IPS-18a (cell line): ENCODE measurements around the gene ARPIN.

Experiments
- H3K27ac ChIP-seq: one replicate; pipeline ENCODE4 v1.5.1; 2013; ENCODE audit warnings: low read length
- H3K27me3 ChIP-seq: one replicate; pipeline ENCODE4 v1.6.1; 2013; ENCODE audit warnings: mild to moderate bottlenecking, low read length; ENCODE audit not compliant: control insufficient read depth, insufficient read depth
- H3K36me3 ChIP-seq: one replicate; pipeline ENCODE4 v1.6.1; 2013; ENCODE audit warnings: low read depth, low read length; ENCODE audit not compliant: control insufficient read depth
- H3K4me1 ChIP-seq: one replicate; pipeline ENCODE4 v1.6.1; 2013; ENCODE audit warnings: low read depth, low read length; ENCODE audit not compliant: control insufficient read depth
- H3K4me3 ChIP-seq: one replicate; pipeline ENCODE4 v1.5.1; 2013; ENCODE audit warnings: low read length
- H3K9ac ChIP-seq: one replicate; pipeline ENCODE4 v1.6.1; 2013; ENCODE audit warnings: mild to moderate bottlenecking, low read length, moderate library complexity
- H3K9me3 ChIP-seq: one replicate; pipeline ENCODE4 v1.6.1; 2013; ENCODE audit warnings: low read depth, low read length; ENCODE audit not compliant: control insufficient read depth

The ARPIN gene

DNA sequence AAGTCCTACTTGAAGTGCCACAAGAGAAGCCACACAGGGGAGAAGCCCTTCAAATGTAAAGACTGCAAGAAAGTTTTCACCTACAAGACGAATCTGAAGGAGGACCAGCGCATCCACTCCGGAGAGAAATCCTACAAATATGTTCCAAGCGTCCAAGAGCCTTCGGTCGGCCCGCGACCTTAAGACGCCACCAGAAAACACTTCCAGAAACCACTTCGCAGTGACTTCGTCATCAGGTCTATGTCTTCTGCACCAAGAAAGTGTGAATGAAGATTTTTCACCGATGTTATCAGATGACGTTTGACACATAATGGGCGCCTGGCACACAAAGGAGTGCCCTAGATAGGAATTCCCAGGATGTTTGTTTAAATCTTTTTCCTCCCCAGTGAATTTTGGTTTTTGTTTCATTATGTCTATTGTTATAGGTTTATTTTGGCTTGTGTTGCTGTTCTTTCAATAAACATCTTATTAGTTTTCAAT is 24.1 kb upstream of the ARPIN start:
- no peak overlapping the region for H3K4me3 ChIP-seq
- H3K9me3 ChIP-seq, result no peaks in the 10 kb centered on the region
- no peaks in the 10 kb centered on the region for H3K36me3 ChIP-seq
- no peak overlapping the region for H3K9ac ChIP-seq
- no peak overlapping the region for H3K27ac ChIP-seq
- no peaks in the 10 kb centered on the region for H3K27me3 ChIP-seq
- H3K4me1 ChIP-seq, result no peaks in the 10 kb centered on the region

- H3K9me3 ChIP-seq, result no peaks in the 10 kb centered on the region
- no peaks in the 10 kb centered on the region for H3K4me1 ChIP-seq
- no peaks in the 10 kb centered on the region for H3K36me3 ChIP-seq
- no peak overlapping the region for H3K9ac ChIP-seq
- no peak overlapping the region for H3K4me3 ChIP-seq
- H3K27ac ChIP-seq, result no peak overlapping the region
- no peaks in the 10 kb centered on the region for H3K27me3 ChIP-seq
Measured at GRCh38 chr15:89936051-89936785, 23.5 kb upstream of the ARPIN start.

GRCh38 chr15:89932880-89933279 is 20.1 kb upstream of the ARPIN start:
- Histone ChIP-seq H3K27me3 (no peaks in the 10 kb centered on the region), H3K4me1 (no peaks in the 10 kb centered on the region), H3K9me3 (no peaks in the 10 kb centered on the region), H3K4me3 (no peak overlapping the region), H3K27ac (no peak overlapping the region), H3K36me3 (no peaks in the 10 kb centered on the region), H3K9ac (no peak overlapping the region)

DNA sequence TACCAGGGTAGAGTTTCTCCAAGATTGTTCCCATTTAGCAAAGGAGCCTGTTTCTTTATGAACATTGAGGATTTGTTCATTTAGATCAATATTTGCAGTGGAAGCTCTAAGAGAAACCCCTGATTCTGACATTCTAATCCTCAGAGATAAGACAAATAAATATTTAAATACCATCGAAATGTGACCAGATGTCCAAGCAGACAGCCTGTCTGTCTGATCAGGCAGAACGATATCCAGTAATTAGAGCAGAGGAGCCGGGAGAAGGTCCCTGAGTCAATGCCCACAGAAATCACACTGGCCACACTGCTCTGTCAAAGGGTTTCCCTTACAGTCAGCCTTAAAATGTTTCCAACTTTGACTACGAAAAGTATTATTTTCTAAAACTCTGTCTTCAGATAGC is 15.7 kb upstream of the ARPIN start:
- Histone ChIP-seq H3K27ac (no peak overlapping the region), H3K4me3 (no peak overlapping the region), H3K9me3 (no peaks in the 10 kb centered on the region), H3K27me3 (no peaks in the 10 kb centered on the region), H3K9ac (no peak overlapping the region), H3K4me1 (no peaks in the 10 kb centered on the region), H3K36me3 (no peaks in the 10 kb centered on the region)

GRCh38 chr15:89926158-89926557 is 13.4 kb upstream of the ARPIN start:
- H3K4me3 ChIP-seq, result no peak overlapping the region
- H3K27me3 ChIP-seq, result no peaks in the 10 kb centered on the region
- no peak overlapping the region for H3K9ac ChIP-seq
- H3K27ac ChIP-seq, result no peak overlapping the region
- H3K4me1 ChIP-seq, result no peaks in the 10 kb centered on the region
- no peaks in the 10 kb centered on the region for H3K36me3 ChIP-seq
- H3K9me3 ChIP-seq, result no peaks in the 10 kb centered on the region

DNA sequence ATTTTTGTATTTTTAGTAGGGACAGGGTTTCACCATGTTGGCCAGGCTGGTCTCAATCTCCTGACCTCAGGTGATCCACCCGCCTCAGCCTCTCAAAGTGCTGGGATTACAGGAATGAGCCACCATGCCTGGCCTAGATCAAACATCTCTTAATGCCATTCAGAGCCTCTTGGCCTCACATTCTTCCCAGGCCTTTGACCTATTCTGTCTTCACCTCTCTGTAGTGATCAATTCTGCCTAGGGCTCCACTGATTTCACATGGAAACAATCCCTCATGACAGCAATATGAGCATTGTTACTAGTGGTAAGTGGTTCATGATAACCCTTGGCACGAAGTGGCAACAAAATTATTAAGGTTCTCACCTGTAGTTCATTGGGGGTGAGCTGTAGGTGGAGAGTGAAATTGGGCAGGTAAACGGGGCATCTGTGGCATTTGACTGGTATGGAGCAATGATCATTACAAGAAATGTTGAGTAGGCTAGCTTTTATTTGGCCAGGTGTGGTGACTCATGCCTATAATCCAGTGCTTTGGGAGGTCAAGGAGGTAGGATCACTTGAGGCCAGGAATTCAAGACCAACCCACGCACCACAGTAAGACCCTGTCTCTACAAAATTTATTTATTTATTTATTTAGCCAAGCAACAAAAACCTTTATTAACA is 4.8 kb upstream of the ARPIN start:
- Histone ChIP-seq H3K9ac (no peak overlapping the region), H3K9me3 (no peaks in the 10 kb centered on the region), H3K4me1 (peaks cover 6% of the 10 kb centered on the region), H3K27me3 (no peaks in the 10 kb centered on the region), H3K27ac (no peak overlapping the region), H3K36me3 (no peaks in the 10 kb centered on the region), H3K4me3 (no peak overlapping the region)

GRCh38 chr15:89916660-89917059 is 3.9 kb upstream of the ARPIN start:
- peaks cover 6% of the 10 kb centered on the region for H3K4me1 ChIP-seq

DNA sequence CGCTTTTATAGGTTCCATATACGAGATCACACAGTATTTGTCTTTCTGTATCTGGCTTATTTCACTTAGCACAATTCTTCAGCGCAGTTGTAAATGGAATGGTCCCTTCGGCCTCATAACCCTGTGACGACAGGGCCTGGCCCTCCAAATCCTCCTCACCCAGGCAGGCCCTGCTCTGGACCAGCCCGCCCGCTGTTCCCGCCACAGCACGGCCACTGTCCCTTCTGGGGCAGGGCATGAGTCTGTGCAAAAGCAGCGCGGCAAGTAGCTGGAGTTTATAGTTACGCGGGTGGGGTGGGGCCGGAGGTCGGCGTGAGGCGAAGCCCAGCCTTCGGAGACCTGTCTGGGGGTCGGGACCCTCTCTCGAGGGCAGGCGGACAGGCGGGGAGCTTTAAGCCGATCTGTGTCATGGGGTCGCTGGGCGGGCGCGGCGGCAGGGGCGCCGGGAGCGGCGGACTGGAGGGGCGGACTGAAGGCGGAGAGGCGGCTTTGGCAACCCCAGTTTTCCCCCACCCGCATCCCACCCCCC is 543 bp downstream of the ARPIN start:
- peaks cover 6% of the 10 kb centered on the region for H3K4me1 ChIP-seq
- H3K9ac ChIP-seq, result peak overlapping the region; percentile 64
- no peak overlapping the region for H3K27ac ChIP-seq
- H3K4me3 ChIP-seq, result peak overlapping the region; percentile 63
- H3K27me3 ChIP-seq, result no peaks in the 10 kb centered on the region
- H3K9me3 ChIP-seq, result no peaks in the 10 kb centered on the region
- no peaks in the 10 kb centered on the region for H3K36me3 ChIP-seq

More at GRCh38 chr15:89916660-89917059, 3.9 kb upstream of the ARPIN start:
- H3K36me3 ChIP-seq, result no peaks in the 10 kb centered on the region
- H3K4me3 ChIP-seq, result no peak overlapping the region
- no peaks in the 10 kb centered on the region for H3K27me3 ChIP-seq
- H3K9ac ChIP-seq, result no peak overlapping the region
- H3K9me3 ChIP-seq, result no peaks in the 10 kb centered on the region
- H3K27ac ChIP-seq, result no peak overlapping the region

- no peak overlapping the region for H3K4me3 ChIP-seq
- H3K9ac ChIP-seq, result no peak overlapping the region
- H3K36me3 ChIP-seq, result no peaks in the 10 kb centered on the region
- H3K27me3 ChIP-seq, result no peaks in the 10 kb centered on the region
- no peaks in the 10 kb centered on the region for H3K9me3 ChIP-seq
- H3K4me1 ChIP-seq, result peaks cover 6% of the 10 kb centered on the region
- H3K27ac ChIP-seq, result no peak overlapping the region
Measured at GRCh38 chr15:89910891-89911626, 1.7 kb downstream of the ARPIN start.

DNA sequence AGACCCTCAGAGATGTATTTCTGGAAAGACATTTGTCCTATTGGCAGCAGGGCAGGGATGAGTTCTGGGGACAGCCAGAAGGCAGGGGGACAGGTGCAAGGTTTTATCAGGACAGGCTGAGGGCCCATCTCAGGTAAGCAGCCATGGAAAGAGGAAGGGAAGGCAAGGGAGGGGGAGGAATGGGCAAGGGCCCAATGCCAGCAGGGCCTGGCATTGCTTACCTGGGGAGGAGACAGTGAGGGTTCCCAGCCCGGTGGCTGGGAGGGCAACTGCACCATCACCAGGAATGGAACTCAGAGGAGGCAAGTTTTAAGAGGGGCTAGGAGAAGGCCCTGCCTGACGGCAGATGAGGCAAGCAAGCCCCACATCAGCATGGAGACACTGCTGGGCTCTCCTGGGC is 3.1 kb downstream of the ARPIN start:
- no peak overlapping the region for H3K27ac ChIP-seq
- no peaks in the 10 kb centered on the region for H3K27me3 ChIP-seq

DNA sequence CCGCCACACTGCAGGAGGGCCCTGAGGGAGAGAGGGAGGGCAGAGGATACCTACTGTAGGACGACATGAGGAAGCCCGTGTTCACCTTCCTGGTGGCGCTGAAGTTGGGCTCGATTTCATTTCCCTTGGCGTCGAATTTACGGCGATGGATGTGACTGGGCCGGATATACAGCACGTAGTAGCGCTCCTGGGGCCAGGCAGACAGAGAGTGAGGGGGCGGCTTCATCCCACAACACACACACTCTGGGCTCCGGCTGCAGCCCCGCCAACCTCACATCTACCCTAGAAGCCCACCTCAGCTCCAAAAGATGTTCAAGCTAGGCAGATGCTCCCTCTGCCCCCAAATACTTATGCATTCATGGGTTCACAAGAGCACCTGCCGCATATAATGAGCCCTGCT is 4.5 kb downstream of the ARPIN start:
- H3K9ac ChIP-seq, result no peak overlapping the region
- H3K27ac ChIP-seq, result no peak overlapping the region
- H3K36me3 ChIP-seq, result no peaks in the 10 kb centered on the region

More for the DNA sequence above, 3.1 kb downstream of the ARPIN start:
- no peak overlapping the region for H3K4me3 ChIP-seq
- H3K9me3 ChIP-seq, result no peaks in the 10 kb centered on the region
- H3K4me1 ChIP-seq, result peaks cover 6% of the 10 kb centered on the region
- no peak overlapping the region for H3K9ac ChIP-seq
- no peaks in the 10 kb centered on the region for H3K36me3 ChIP-seq

More for the DNA sequence above, 4.5 kb downstream of the ARPIN start:
- H3K4me1 ChIP-seq, result peaks cover 3% of the 10 kb centered on the region
- H3K27me3 ChIP-seq, result no peaks in the 10 kb centered on the region
- no peak overlapping the region for H3K4me3 ChIP-seq
- no peaks in the 10 kb centered on the region for H3K9me3 ChIP-seq
